HCT116 (cell line): Measurements from ENCODE around the gene COBLL1. TPM values are rescaled to one million over a fixed set of nuclear protein-coding genes. Genes with fewer than 3 reads are reported as not detected.
"Not testable (repeated sequence)": the region's sequence is repeated elsewhere in the genome, so short reads cannot be mapped to it uniquely, and the experiment has no call there.

Experiments
- ATAC-seq: fragments of 200-7000 bp; cut with Tn5 transposase; 2 replicates; pipeline ENCODE4 v1.9.1; 2020; ENCODE audit warnings: mild to moderate bottlenecking, moderate library complexity
- BruUV-seq: library from RNA; stranded (reverse); fragments of 400-500 nt; replicated peaks from 2 replicates; lab custom pipeline; 2021; lab: Mats Ljungman, UMichigan
- CTCF ChIA-PET: fragments of 300-600 bp; sonication (Branson Sonifier 250); formaldehyde crosslinking; loops from one replicate; lab custom pipeline; 2021; ENCODE audit warnings: antibody characterized with exemption; lab: Charles Lee
- POLR2A ChIA-PET: fragments of 300-600, 350-600 bp; sonication (Branson Sonifier 250); formaldehyde crosslinking; loops from one replicate; lab custom pipeline; 2021; ENCODE audit warnings: antibody characterized with exemption; lab: Charles Lee
- RAD21 ChIA-PET, 2 experiments: fragments of 300-600 bp; sonication (Branson Sonifier 250); formaldehyde crosslinking; loops; one replicate each; lab custom pipeline; 2023; ENCODE audit warnings: low total read pairs in 2 of 2; ENCODE audit not compliant: uncharacterized antibody in 2 of 2, unreplicated experiment in 2 of 2, low non-redundant PET in 1 of 2; lab: Charles Lee
- DNase-seq: peaks from one replicate; pipeline ENCODE4 v3.0.0-alpha.2; 2010; ENCODE audit warnings: low read depth, low spot score
- H2AFZ ChIP-seq: fragments of 200-600 bp; shearing (Covaris generic), sonication (generic); 2 replicates; pipeline ENCODE4 v1.6.1; 2017; ENCODE audit warnings: low read depth, mixed run types, mixed read lengths, antibody characterized with exemption, low read length; ENCODE audit not compliant: poor library complexity, severe bottlenecking
- H3K27ac ChIP-seq: 2 replicates; pipeline ENCODE4 v1.5.1; 2012; ENCODE audit warnings: low read depth, low read length
- H3K27me3 ChIP-seq: fragments of 200-600 bp; sonication (generic); 2 replicates; pipeline ENCODE4 v1.6.1; 2016; ENCODE audit warnings: mixed run types, low read length, mixed read lengths; ENCODE audit not compliant: insufficient read depth
- H3K36me3 ChIP-seq, 2 experiments: fragments of 200-500 bp in 1 of 2; fragments of 200-600 bp in 1 of 2; sonication (Bioruptor generic) in 1 of 2; sonication (generic) in 1 of 2; 2 replicates each; pipeline versions ENCODE4 v1.5.1 to v1.6.1; 2014 to 2016; ENCODE audit warnings: low read length in 2 of 2, inconsistent platforms in 1 of 2, mixed read lengths in 1 of 2, mixed run types in 1 of 2; ENCODE audit not compliant: insufficient read depth in 2 of 2, control insufficient read depth in 1 of 2
- H3K4me1 ChIP-seq, 2 experiments: fragments of 200-600 bp in 1 of 2; sonication (generic) in 1 of 2; 2 replicates each; pipeline versions ENCODE4 v1.5.1 to v1.6.1; 2012 to 2017; ENCODE audit warnings: low read length in 2 of 2, inconsistent platforms in 1 of 2, mild to moderate bottlenecking in 1 of 2, mixed read lengths in 1 of 2, mixed run types in 1 of 2, moderate library complexity in 1 of 2; ENCODE audit not compliant: insufficient read depth in 2 of 2, control insufficient read depth in 1 of 2
- H3K4me2 ChIP-seq: fragments of 200-600 bp; sonication (generic); 2 replicates; pipeline ENCODE4 v1.6.1; 2017; ENCODE audit warnings: mixed run types, low read length, mixed read lengths
- H3K4me3 ChIP-seq, 2 experiments: fragments of 200-600 bp in 1 of 2; sonication (generic) in 1 of 2; replicated peaks in 1 of 2; 2 replicates each; pipeline ENCODE4 v1.5.1; 2011 to 2016; ENCODE audit warnings: low read length in 2 of 2, control low read depth in 1 of 2, low read depth in 1 of 2, mild to moderate bottlenecking in 1 of 2, mixed read lengths in 1 of 2, mixed run types in 1 of 2
- H3K79me2 ChIP-seq: fragments of 200-600 bp; sonication (generic); 2 replicates; pipeline ENCODE4 v1.6.1; 2017; ENCODE audit warnings: mild to moderate bottlenecking, mixed run types, low read length, moderate library complexity, mixed read lengths; ENCODE audit not compliant: insufficient read depth
- H3K9ac ChIP-seq: fragments of 200-600 bp; sonication (generic); 2 replicates; pipeline ENCODE4 v1.6.1; 2016; ENCODE audit warnings: low read length, mixed read lengths
- H3K9me2 ChIP-seq: fragments of 200-600 bp; sonication (generic), shearing (Covaris generic); 2 replicates; pipeline ENCODE4 v1.6.1; 2017; ENCODE audit warnings: mixed run types, mild to moderate bottlenecking, moderate library complexity; ENCODE audit not compliant: insufficient read depth
- H3K9me3 ChIP-seq, 2 experiments: fragments of 200-500 bp in 1 of 2; fragments of 200-600 bp in 1 of 2; sonication (Bioruptor generic) in 1 of 2; sonication (generic) in 1 of 2; 2 replicates each; pipeline ENCODE4 v1.6.1; 2014 to 2017; ENCODE audit warnings: low read length in 2 of 2, mixed read lengths in 2 of 2, inconsistent platforms in 1 of 2, low read depth in 1 of 2, mild to moderate bottlenecking in 1 of 2, mixed run types in 1 of 2, moderate library complexity in 1 of 2; ENCODE audit not compliant: control insufficient read depth in 1 of 2, insufficient read depth in 1 of 2
- H4K20me1 ChIP-seq: fragments of 200-600 bp; sonication (generic), shearing (Covaris generic); 2 replicates; pipeline ENCODE4 v1.6.1; 2017; ENCODE audit warnings: mixed run types, mild to moderate bottlenecking, moderate library complexity; ENCODE audit not compliant: insufficient read depth
- CBX3 ChIP-seq: IDR thresholded peaks from 2 replicates; pipeline ENCODE4 v1.6.1; 2012; ENCODE audit warnings: low read depth
- EGR1 ChIP-seq: IDR thresholded peaks from 2 replicates; pipeline ENCODE4 v1.6.1; 2012; ENCODE audit warnings: low read depth
- ELF1 ChIP-seq: IDR thresholded peaks from 2 replicates; pipeline ENCODE4 v1.6.1; 2012; ENCODE audit warnings: low read depth, borderline replicate concordance
- ZFX ChIP-seq: fragments of 450-650 bp; IDR thresholded peaks from 2 replicates; pipeline ENCODE4 v1.6.1; 2017
- intact Hi-C: fragments of 100-400 bp; cut with micrococcal nuclease; formaldehyde crosslinking; loops from 2 replicates; pipeline ENCODE4 v1.10.0; 2022
- total RNA-seq: library from RNA; stranded (reverse); gene quantifications from one replicate; pipeline ENCODE4 v1.2.1, GENCODE V29; 2021; ENCODE audit not compliant: unreplicated experiment

COBLL1 gene
- total RNA-seq, 1 experiment from 2014 or later = 3.6 TPM

GRCh38 chr2:164710837-164711765 is 130.5 kb downstream of the COBLL1 start:
- Histone ChIP-seq H3K36me3 (no peaks in the 10 kb centered on the region), H2AFZ (no peak overlapping the region), H3K27ac (no peak overlapping the region), H3K9ac (no peak overlapping the region), H3K4me2 (no peak overlapping the region), H3K27me3 (no peaks in the 10 kb centered on the region), H3K4me1 (no peaks in the 10 kb centered on the region), H3K9me3 (no peaks in the 10 kb centered on the region), H3K4me3 (no peak overlapping the region), H3K79me2 (no peaks in the 10 kb centered on the region), H4K20me1 (no peaks in the 10 kb centered on the region), H3K9me2 (no peaks in the 10 kb centered on the region)
- DNase-seq (no peak), ATAC-seq (no peak)
- intact Hi-C loops = loop anchor here (10.0 kb wide), 1 partner anchor 1556 kb away; no protein-coding TSS in a partner anchor
- ChIA-PET POLR2A (no interaction called here), RAD21 (no interaction called here), CTCF (no interaction called here)
- BruUV-seq = no TSS peak
- TF ChIP-seq EGR1 (no peak), CBX3 (no peak), ZFX (no peak), ELF1 (no peak)

DNA sequence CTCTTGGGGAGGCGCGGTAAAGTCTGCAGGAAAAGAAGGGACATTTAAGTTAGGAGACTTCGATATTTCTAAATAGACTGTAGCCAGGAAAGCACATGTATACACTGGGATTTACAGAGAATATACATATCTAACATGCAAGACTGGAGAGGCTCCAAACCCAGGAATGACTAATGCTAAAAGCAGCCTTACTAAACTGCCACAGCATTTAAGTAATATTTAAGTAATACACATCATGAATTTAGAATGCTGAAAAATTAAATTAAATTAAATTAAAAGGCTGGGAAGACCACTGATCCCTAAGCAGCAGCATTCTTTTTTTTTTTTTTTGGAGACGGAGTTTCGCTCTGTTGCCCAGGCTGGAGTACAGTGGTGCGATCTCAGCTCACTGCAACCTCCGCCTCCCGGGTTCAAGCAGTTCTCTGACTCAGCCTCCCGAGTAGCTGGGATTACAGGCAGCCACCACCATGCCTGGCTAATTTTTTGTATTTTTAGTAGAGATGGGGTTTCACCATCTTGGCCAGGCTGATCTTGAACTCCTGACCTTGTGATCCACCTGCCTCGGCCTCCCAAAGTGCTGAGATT is 131.3 kb downstream of the COBLL1 start:
- H3K79me2 ChIP-seq, H2AFZ ChIP-seq, H3K4me3 ChIP-seq, DNase-seq, BruUV-seq, CTCF ChIA-PET, H3K9me3 ChIP-seq, H3K9ac ChIP-seq, H3K27ac ChIP-seq, H3K4me2 ChIP-seq, H3K27me3 ChIP-seq, POLR2A ChIA-PET, H3K36me3 ChIP-seq, ATAC-seq, H4K20me1 ChIP-seq, H3K9me2 ChIP-seq, RAD21 ChIA-PET, H3K4me1 ChIP-seq: not testable (repeated sequence)
- intact Hi-C loops = loop anchor here (10.0 kb wide), 1 partner anchor 1556 kb away; no protein-coding TSS in a partner anchor
